ENCODE results near the gene LAYN. TPM values are rescaled to one million over a fixed set of nuclear protein-coding genes. Genes with fewer than 3 reads are reported as not detected.

Gene LAYN, protein sequence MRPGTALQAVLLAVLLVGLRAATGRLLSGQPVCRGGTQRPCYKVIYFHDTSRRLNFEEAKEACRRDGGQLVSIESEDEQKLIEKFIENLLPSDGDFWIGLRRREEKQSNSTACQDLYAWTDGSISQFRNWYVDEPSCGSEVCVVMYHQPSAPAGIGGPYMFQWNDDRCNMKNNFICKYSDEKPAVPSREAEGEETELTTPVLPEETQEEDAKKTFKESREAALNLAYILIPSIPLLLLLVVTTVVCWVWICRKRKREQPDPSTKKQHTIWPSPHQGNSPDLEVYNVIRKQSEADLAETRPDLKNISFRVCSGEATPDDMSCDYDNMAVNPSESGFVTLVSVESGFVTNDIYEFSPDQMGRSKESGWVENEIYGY
- 10 to 100 TPM in 1 of 8 experiments, 1 to 10 TPM in 1, under 1 TPM in 5, not detected in 1; 0.21 to 11.8 (median 0.54) TPM for total RNA-seq

DNA sequence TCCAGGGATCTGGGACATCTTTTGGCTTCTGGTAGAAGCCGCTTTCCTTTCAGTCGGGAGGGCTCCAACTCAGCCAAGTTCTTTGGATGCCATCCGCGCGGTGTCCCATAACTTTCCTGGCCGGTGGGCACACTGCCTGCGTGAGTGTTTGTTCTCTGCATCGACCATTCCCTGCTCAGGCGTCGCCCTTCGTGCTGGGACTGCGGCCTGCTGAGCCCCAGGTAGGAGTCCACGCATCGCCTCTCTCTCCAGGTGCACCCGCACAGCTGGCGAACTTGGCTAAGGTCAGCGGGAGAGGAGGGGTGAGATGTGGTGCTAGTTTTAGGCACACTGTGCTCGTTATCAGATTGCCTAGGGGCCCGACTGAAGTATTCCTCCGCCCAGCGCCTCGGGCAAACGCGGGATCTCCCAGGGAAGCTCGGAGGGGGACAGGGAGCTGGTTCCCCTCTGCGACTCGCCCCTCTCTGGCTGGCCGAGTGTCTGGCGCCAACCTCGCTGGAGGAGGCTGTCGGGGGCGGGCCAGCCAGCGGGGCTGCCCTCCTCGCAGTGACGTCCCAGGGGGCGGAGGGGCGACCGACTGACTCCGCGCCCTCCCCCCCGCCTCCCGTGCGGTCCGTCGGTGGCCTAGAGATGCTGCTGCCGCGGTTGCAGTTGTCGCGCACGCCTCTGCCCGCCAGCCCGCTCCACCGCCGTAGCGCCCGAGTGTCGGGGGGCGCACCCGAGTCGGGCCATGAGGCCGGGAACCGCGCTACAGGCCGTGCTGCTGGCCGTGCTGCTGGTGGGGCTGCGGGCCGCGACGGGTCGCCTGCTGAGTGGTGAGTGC, at the start of gene LAYN:
Gene LAYN (plus strand): TSS at position 607 of the 823 bp plus-strand sequence. CDS start 124 bp downstream, at position 731.
- in situ Hi-C loops (cut with MboI; ENCODE audit: low pct_unique_long_range_greater_than_20kb in 2 of 9, low sequenced_read_pairs in 9 of 9, unreplicated experiment in 9 of 9), result no loop called here
- Histone ChIP-seq H3K4me1 (replicated peaks in 1 of 2) (no peaks in the 10 kb centered on the region), H3K4me3 (peak within 1 kb of the TSS; percentile 24 to 31 (median 29)), H3K27ac (no peak within 1 kb of the TSS)
- WGBS, 10 experiments, result 0 to 60% (median 43%) methylated on average over 1 to 13 of the region's 70 CpGs; no CpG with 5 or more reads in 2 of the 10 experiments
- peak; percentile 39 to 86 (median 81) for ATAC-seq (replicated peaks in 6 of 8)

DNA sequence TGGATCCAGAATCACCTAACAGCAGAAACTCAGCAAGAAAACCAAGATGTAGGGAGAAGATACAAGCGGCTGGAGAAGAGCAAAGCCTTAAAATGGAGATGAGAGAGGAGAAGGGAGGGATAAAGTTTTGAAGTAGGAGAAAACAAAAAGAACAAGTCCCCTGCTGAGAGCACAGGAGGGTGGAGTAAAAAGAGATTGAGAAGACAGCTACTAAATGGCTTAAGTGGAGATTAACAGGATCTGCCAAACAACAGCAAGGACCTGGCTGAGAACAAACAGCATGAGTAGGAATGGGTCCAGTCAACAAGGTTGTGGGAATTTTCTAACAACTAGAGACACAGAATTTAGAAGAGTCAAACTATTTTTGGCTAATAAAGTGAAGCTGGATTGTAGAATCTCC, 46.5 kb upstream of the LAYN start:
- in situ Hi-C loops (cut with MboI; ENCODE audit: low pct_unique_long_range_greater_than_20kb in 2 of 9, low sequenced_read_pairs in 9 of 9, unreplicated experiment in 9 of 9), result no loop called here
- ATAC-seq (replicated peaks in 6 of 8), result peak in 1 of 8 experiments; percentile 21
- 33 to 80% (median 63%) methylated on average over 1 of the region's 1 CpG; no CpG with 5 or more reads in 4 of the 10 experiments for WGBS, 10 experiments
- Histone ChIP-seq H3K4me1 (replicated peaks in 1 of 2) (no peaks in the 10 kb centered on the region), H3K4me3 (no peak overlapping the region), H3K27ac (no peak overlapping the region)

DNA sequence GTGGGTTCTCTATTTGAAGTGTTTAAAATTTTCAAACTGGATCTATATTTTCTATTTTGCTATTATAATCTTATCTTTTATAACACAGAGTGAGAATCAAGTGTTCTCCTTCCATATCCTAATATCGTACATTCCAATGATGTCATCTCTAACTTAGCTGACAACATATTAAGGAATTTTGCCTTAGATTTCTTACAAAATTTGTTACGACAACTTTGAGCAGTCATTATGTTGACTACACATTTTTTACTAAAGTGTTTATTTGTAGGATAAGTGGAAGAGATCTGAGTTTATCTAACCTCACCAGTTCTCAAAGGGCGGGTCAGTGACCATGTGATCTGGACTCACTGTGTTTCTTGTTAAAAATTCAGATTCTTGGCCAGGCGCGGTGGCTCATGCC, 41.0 kb upstream of the LAYN start:
- no peak for ATAC-seq (replicated peaks in 6 of 8)
- H3K4me1 ChIP-seq (replicated peaks in 1 of 2), result no peaks in the 10 kb centered on the region
- WGBS, 10 experiments, result 45 to 100% (median 80%) methylated on average over 1 to 5 of the region's 5 CpGs; no CpG with 5 or more reads in 1 of the 10 experiments
- in situ Hi-C loops (cut with MboI; ENCODE audit: low pct_unique_long_range_greater_than_20kb in 2 of 9, low sequenced_read_pairs in 9 of 9, unreplicated experiment in 9 of 9), result no loop called here
- no peak overlapping the region for H3K27ac ChIP-seq
- H3K4me3 ChIP-seq, result no peak overlapping the region

- ATAC-seq (replicated peaks in 6 of 8), result no peak
- H3K4me1 ChIP-seq (replicated peaks in 1 of 2), result no peaks in the 10 kb centered on the region
- WGBS, 10 experiments, result 0 to 100% (median 40%) methylated on average over 1 of the region's 1 CpG; no CpG with 5 or more reads in 5 of the 10 experiments
- no peak overlapping the region for H3K4me3 ChIP-seq
- in situ Hi-C loops (cut with MboI; ENCODE audit: low pct_unique_long_range_greater_than_20kb in 2 of 9, low sequenced_read_pairs in 9 of 9, unreplicated experiment in 9 of 9), result no loop called here
- H3K27ac ChIP-seq, result no peak overlapping the region
Measured at GRCh38 chr11:111500481-111500880, 40.0 kb upstream of the LAYN start.

GRCh38 chr11:111502611-111503010, 37.9 kb upstream of the LAYN start:
- 80 to 100% (median 89%) methylated on average over 1 of the region's 1 CpG; no CpG with 5 or more reads in 1 of the 10 experiments for WGBS, 10 experiments
- Histone ChIP-seq H3K27ac (no peak overlapping the region), H3K4me3 (no peak overlapping the region), H3K4me1 (replicated peaks in 1 of 2) (no peaks in the 10 kb centered on the region)
- in situ Hi-C loops (cut with MboI; ENCODE audit: low pct_unique_long_range_greater_than_20kb in 2 of 9, low sequenced_read_pairs in 9 of 9, unreplicated experiment in 9 of 9), result no loop called here
- ATAC-seq (replicated peaks in 6 of 8), result no peak

DNA sequence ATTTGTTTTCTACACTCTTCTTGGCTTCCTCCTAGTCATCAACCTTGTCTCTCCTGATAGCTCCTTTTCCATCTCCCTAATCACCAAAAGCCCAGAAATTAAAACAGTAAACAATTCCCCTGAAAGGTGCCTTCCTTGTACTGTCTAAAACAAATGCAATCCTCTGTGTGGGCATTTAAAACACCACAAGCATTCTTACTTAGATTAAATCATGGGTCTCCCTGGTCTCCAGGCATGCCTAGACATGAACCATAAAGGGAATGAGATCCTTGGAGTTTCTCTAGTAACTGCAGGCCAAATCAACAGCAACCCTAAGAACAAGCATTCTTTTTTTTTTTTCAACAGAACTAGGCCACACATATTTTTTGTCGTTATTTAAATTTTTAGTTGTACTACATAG, 30.2 kb upstream of the LAYN start:
- Histone ChIP-seq H3K4me1 (replicated peaks in 1 of 2) (peaks cover 0 to 3% of the 10 kb centered on the region in 2 donors), H3K27ac (no peak overlapping the region), H3K4me3 (no peak overlapping the region)
- in situ Hi-C loops (cut with MboI; ENCODE audit: low pct_unique_long_range_greater_than_20kb in 2 of 9, low sequenced_read_pairs in 9 of 9, unreplicated experiment in 9 of 9), result no loop called here
- 80 to 100% (median 93%) methylated on average over 1 of the region's 1 CpG; no CpG with 5 or more reads in 1 of the 10 experiments for WGBS, 10 experiments
- peak in 3 of 8 experiments; percentile 14 to 52 (median 36) for ATAC-seq (replicated peaks in 6 of 8)

GRCh38 chr11:111512296-111513239, 28.0 kb upstream of the LAYN start, which contains the start of gene BTG4:
TSS of gene BTG4 (minus strand) at chr11:111512386. CDS start at chr11:111498776, 13,610 bp downstream.
- peak; percentile 42 to 78 (median 73) for ATAC-seq (replicated peaks in 6 of 8)
- Histone ChIP-seq H3K27ac (no peak within 1 kb of the TSS), H3K4me1 (replicated peaks in 1 of 2) (peaks cover 0 to 3% of the 10 kb centered on the region in 2 donors), H3K4me3 (peak within 1 kb of the TSS; percentile 11 to 31 (median 21))
- in situ Hi-C loops (cut with MboI; ENCODE audit: low pct_unique_long_range_greater_than_20kb in 2 of 9, low sequenced_read_pairs in 9 of 9, unreplicated experiment in 9 of 9), result no loop called here
- WGBS, 10 experiments, result 0 to 13% (median 5%) methylated on average over 2 to 4 of the region's 90 CpGs; no CpG with 5 or more reads in 6 of the 10 experiments

DNA sequence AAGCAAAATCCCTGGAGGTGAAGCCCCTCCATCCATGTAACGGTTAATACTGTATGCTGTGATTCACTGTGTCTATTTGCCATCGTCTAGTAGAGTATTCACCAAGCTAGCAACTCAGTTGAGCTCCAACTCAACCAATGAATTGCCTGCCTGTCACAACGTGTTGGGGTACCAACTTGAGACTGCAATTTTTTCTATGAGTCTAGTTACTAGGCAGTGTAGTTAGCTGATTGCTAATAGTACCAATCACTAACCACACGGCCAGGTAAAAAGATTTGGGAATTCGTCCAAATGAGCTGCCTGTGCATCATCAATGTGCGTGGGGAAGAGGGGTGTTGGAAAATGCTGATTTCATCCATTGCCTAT, 27.3 kb upstream of the LAYN start:
- Histone ChIP-seq H3K4me3 (peak overlapping the region in 3 of 5 donors; percentile 13 to 31 (median 21)), H3K27ac (no peak overlapping the region), H3K4me1 (replicated peaks in 1 of 2) (peaks cover 0 to 3% of the 10 kb centered on the region in 2 donors)
- peak in 5 of 8 experiments; percentile 40 to 50 (median 45) for ATAC-seq (replicated peaks in 6 of 8)
- 0 to 72% (median 47%) methylated on average over 2 to 6 of the region's 6 CpGs; no CpG with 5 or more reads in 1 of the 10 experiments for WGBS, 10 experiments
- in situ Hi-C loops (cut with MboI; ENCODE audit: low pct_unique_long_range_greater_than_20kb in 2 of 9, low sequenced_read_pairs in 9 of 9, unreplicated experiment in 9 of 9), result no loop called here

DNA sequence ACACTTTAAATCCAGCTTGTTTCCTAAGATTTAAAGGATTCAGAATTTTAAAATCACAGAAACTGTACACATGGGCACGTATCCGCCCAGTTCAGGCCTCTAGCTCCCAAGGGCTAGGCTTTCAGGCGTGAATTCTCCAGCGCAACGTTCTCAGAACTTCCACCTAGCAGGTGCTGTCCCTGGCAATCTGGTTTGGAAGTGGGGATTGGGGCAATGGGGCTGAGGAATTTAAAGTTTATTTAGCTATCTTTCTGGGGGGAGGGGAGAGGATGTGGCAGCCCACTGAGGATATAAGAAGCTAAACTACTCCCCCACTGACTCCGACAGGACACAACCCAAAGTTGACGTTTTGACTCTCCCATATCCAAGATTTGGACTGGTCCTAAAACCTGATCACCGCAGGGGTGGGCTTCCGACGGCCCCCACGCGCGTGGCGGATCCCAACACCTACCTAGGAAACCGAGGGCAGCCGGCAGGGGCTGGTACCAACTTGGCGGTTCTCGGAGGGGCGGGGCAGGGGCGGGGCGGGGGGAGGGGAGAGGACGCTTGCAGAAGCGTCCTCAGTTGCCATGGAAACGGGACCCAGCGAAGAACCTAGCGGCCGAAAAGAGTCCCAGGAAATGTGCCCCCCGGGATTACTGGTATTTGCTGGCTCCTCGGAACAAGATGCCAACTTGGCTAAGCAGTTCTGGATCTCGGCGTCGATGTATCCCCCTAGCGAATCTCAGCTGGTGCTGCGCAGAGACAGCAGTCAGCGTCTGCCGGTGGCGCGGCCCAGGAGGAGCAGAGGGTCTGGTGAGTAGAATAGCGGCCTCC, 26.1 kb upstream of the LAYN start, which contains the start of gene HOATZ:
Gene HOATZ (plus strand): TSS at position 563 of the 816 bp plus-strand sequence. CDS start 7 bp downstream, at position 570.
- Histone ChIP-seq H3K27ac (no peak within 1 kb of the TSS), H3K4me3 (peak within 1 kb of the TSS; percentile 11 to 32 (median 23)), H3K4me1 (replicated peaks in 1 of 2) (peaks cover 0 to 3% of the 10 kb centered on the region in 2 donors)
- WGBS, 10 experiments, result 36 to 80% (median 63%) methylated on average over 2 to 8 of the region's 39 CpGs
- in situ Hi-C loops (cut with MboI; ENCODE audit: low pct_unique_long_range_greater_than_20kb in 2 of 9, low sequenced_read_pairs in 9 of 9, unreplicated experiment in 9 of 9), result no loop called here
- peak in 5 of 8 experiments; percentile 65 to 71 (median 69) for ATAC-seq (replicated peaks in 6 of 8)

GRCh38 chr11:111515591-111515990, 24.9 kb upstream of the LAYN start:
- H3K27ac ChIP-seq, result no peak overlapping the region
- in situ Hi-C loops (cut with MboI; ENCODE audit: low pct_unique_long_range_greater_than_20kb in 2 of 9, low sequenced_read_pairs in 9 of 9, unreplicated experiment in 9 of 9), result no loop called here
- peaks cover 0 to 3% of the 10 kb centered on the region in 2 donors for H3K4me1 ChIP-seq (replicated peaks in 1 of 2)
- no peak overlapping the region for H3K4me3 ChIP-seq
- WGBS, 10 experiments, result 5 to 100% (median 50%) methylated on average over 1 to 2 of the region's 2 CpGs; no CpG with 5 or more reads in 1 of the 10 experiments
- ATAC-seq (replicated peaks in 6 of 8), result no peak

DNA sequence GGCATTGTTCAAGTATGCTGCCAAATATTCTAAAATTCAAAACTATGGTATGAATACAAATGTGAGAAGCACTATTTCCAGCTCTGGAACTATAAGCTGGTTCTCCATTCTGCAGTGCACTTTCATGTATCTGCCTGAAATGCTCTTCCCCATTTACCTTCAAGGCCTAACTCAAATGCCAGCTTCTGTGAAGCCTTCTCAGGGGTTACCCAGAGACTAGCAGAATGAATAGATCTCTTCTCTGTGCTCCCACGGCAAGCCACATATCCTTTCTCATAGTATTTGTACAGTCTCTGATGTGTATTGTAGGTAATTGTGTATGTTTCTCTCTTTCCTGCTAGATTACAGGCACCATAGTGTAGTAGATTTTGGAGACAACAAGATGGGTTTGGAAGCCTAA, 21.9 kb upstream of the LAYN start:
- H3K27ac ChIP-seq, result no peak overlapping the region
- H3K4me3 ChIP-seq, result no peak overlapping the region
- in situ Hi-C loops (cut with MboI; ENCODE audit: low pct_unique_long_range_greater_than_20kb in 2 of 9, low sequenced_read_pairs in 9 of 9, unreplicated experiment in 9 of 9), result no loop called here
- peaks cover 0 to 3% of the 10 kb centered on the region in 2 donors for H3K4me1 ChIP-seq (replicated peaks in 1 of 2)
- WGBS, 10 experiments, result 50 to 100% (median 75%) methylated on average over 1 of the region's 1 CpG; no CpG with 5 or more reads in 5 of the 10 experiments
- no peak for ATAC-seq (replicated peaks in 6 of 8)
